Neural cell (in vitro differentiated cells): ENCODE measurements around the gene TACC2. TPM values are rescaled to one million over a fixed set of nuclear protein-coding genes. Genes with fewer than 3 reads are reported as not detected.

ENCODE experiments used
- H2AFZ ChIP-seq: fragments of 200-600, 300-800 bp; sonication (generic), shearing (Covaris generic); 2 replicates; pipeline ENCODE4 v1.6.0; 2014; ENCODE audit warnings: low read depth, mild to moderate bottlenecking, antibody characterized with exemption, low read length, moderate library complexity
- H3F3A ChIP-seq: fragments of 200-600 bp; shearing (Covaris generic); 2 replicates; pipeline ENCODE4 v1.6.1; 2016; ENCODE audit warnings: mild to moderate bottlenecking, moderate library complexity, mixed read lengths, antibody characterized with exemption, low read length; ENCODE audit not compliant: insufficient read depth, poor library complexity, severe bottlenecking
- H3K27ac ChIP-seq: fragments of 200-600, 300-800 bp; sonication (generic), shearing (Covaris generic); 2 replicates; pipeline ENCODE4 v1.5.1; 2014; ENCODE audit warnings: mild to moderate bottlenecking, low read length, moderate library complexity
- H3K27me3 ChIP-seq: fragments of 300-800, 200-600 bp; sonication (generic), shearing (Covaris generic); 2 replicates; pipeline ENCODE4 v1.6.0; 2014; ENCODE audit warnings: mild to moderate bottlenecking, low read depth, low read length, moderate library complexity; ENCODE audit not compliant: insufficient read depth
- H3K36me3 ChIP-seq: fragments of 300-800, 200-600 bp; sonication (generic), shearing (Covaris generic); 2 replicates; pipeline ENCODE4 v1.5.1; 2014; ENCODE audit warnings: mild to moderate bottlenecking, antibody characterized with exemption, low read length, moderate library complexity; ENCODE audit not compliant: insufficient read depth
- H3K4me2 ChIP-seq: fragments of 300-800, 200-600 bp; sonication (generic), shearing (Covaris generic); 2 replicates; pipeline ENCODE4 v1.6.0; 2014; ENCODE audit warnings: mild to moderate bottlenecking, low read length
- H3K4me3 ChIP-seq: fragments of 300-800, 200-600 bp; sonication (generic), shearing (Covaris generic); 2 replicates; pipeline ENCODE4 v1.5.1; 2014; ENCODE audit warnings: mild to moderate bottlenecking, low read length, moderate library complexity
- H3K79me2 ChIP-seq: fragments of 200-600 bp; shearing (Covaris generic); replicated peaks from 2 replicates; pipeline ENCODE4 v1.6.0; 2014; ENCODE audit warnings: mild to moderate bottlenecking, low read length, moderate library complexity; ENCODE audit not compliant: insufficient read depth
- H3K9ac ChIP-seq: fragments of 300-800, 200-600 bp; sonication (generic), shearing (Covaris generic); 2 replicates; pipeline ENCODE4 v1.6.1; 2016; ENCODE audit warnings: mild to moderate bottlenecking, low read length, mixed read lengths
- H3K9me2 ChIP-seq: fragments of 200-600 bp; shearing (Covaris generic); 2 replicates; pipeline ENCODE4 v1.6.1; 2016; ENCODE audit warnings: mild to moderate bottlenecking, low read length, mixed read lengths; ENCODE audit not compliant: insufficient read depth
- H3K9me3 ChIP-seq: fragments of 200-600, 300-800 bp; sonication (generic), shearing (Covaris generic); 2 replicates; pipeline ENCODE4 v1.6.1; 2016; ENCODE audit warnings: mild to moderate bottlenecking, mixed run types, low read length, moderate library complexity, mixed read lengths
- H4K20me1 ChIP-seq: fragments of 200-600 bp; shearing (Covaris generic); 2 replicates; pipeline ENCODE4 v1.6.1; 2016; ENCODE audit warnings: mild to moderate bottlenecking, mixed run types; ENCODE audit not compliant: insufficient read depth
- EP300 ChIP-seq: fragments of 450-650 bp; conservative IDR thresholded peaks from 2 replicates; pipeline ENCODE4 v1.6.1; 2014; ENCODE audit warnings: antibody characterized with exemption, mild to moderate bottlenecking, moderate library complexity; ENCODE audit not compliant: poor library complexity, severe bottlenecking
- EZH2 ChIP-seq: fragments of 200-600, 300-800 bp; shearing (Covaris generic), sonication (generic); IDR thresholded peaks from 2 replicates; pipeline ENCODE4 v1.6.1; 2014; ENCODE audit warnings: antibody characterized with exemption, low read length, borderline replicate concordance, mild to moderate bottlenecking; ENCODE audit not compliant: insufficient read depth, poor library complexity, severe bottlenecking
- MXI1 ChIP-seq: fragments of 450-650 bp; conservative IDR thresholded peaks from 2 replicates; pipeline ENCODE4 v1.6.1; 2014; ENCODE audit warnings: antibody characterized with exemption, mild to moderate bottlenecking; ENCODE audit not compliant: poor library complexity, severe bottlenecking
- POLR2AphosphoS5 ChIP-seq: IDR thresholded peaks from 2 replicates; pipeline ENCODE4 v1.6.1; 2012
- RAD21 ChIP-seq: fragments of 450-650 bp; conservative IDR thresholded peaks from 2 replicates; pipeline ENCODE4 v1.6.1; 2014; ENCODE audit warnings: antibody characterized with exemption, mild to moderate bottlenecking, moderate library complexity
- SMC3 ChIP-seq: fragments of 450-650 bp; conservative IDR thresholded peaks from 2 replicates; pipeline ENCODE4 v1.6.1; 2014; ENCODE audit warnings: antibody characterized with exemption, mild to moderate bottlenecking, moderate library complexity; ENCODE audit not compliant: poor library complexity
- TAF1 ChIP-seq: IDR thresholded peaks from 2 replicates; pipeline ENCODE4 v1.6.1; 2012; ENCODE audit warnings: low read depth
- polyA plus RNA-seq: library from polyadenylated mRNA; depleted of rRNA; stranded (reverse); fragments of >200 nt; gene quantifications from 2 replicates; pipeline ENCODE4 v1.2.3, GENCODE V29; 2014
- TF ChIP-seq, protein P1 (sequence below): fragments of 450-650 bp; IDR thresholded peaks from 2 replicates; pipeline ENCODE4 v1.5.1; 2014; ENCODE audit warnings: antibody characterized with exemption, mild to moderate bottlenecking, moderate library complexity; ENCODE audit not compliant: poor library complexity, severe bottlenecking
- TF ChIP-seq, protein P2 (sequence below): IDR thresholded peaks from 2 replicates; pipeline ENCODE4 v1.6.1; 2012; ENCODE audit warnings: borderline replicate concordance

TACC2 gene
- polyA plus RNA-seq, 1 donor from 2014 or later: 17.6 TPM

DNA sequence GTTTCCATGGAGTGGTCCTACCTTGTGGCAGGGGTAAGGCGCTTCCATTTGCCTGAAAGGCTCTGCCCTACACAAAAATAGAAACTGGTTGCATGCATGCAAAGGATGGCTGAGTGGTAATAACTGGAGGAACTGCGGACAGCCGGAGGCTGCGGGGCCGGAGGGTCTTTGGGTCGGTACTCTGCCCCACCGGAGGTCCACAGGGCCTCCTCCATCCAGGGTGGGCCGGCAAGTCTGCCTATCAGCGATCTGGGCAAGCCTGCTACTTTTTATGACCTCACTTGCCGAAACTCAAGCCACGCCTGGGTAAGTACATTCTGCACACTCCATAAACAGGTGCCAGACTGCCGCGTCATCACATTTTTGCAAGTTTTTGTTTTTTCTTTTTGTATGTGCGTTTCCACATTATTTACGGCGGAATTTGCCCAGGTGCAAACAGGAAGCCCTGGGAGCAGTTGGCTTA is 30.0 kb downstream of the TACC2 start:
- Histone ChIP-seq H2AFZ (no peak overlapping the region), H3K27ac (no peak overlapping the region)

DNA sequence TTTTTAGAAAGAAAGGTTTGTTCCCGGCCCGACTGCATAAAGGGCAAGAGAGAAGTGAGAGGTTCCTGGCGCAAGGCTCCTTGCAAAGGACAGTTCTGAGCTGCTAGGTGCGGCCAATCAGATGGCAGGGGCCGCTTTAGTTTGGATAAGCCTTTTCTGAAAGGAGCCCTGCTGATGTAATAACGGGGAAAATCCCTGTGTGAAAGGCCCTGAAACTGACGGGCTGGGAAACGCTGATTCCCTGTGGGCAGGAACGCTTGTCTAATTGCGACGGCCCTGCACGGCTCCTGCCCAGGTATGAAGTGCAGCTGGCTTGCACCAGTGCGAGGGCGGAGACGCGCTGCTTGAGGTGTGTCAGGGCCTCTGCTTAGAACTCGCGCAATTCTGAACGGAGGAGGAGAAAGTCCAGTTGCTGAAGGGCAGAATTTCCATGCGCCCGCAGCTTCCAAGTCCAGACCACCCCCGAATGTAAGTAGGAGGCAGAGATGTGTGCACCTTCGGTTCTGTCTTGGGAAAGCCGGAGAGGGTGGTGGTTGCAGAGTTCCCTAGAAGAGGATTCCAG is 30.5 kb downstream of the TACC2 start:
- Histone ChIP-seq H3K36me3 (no peaks in the 10 kb centered on the region), H3K9me3 (no peaks in the 10 kb centered on the region), H3K9me2 (no peaks in the 10 kb centered on the region), H3F3A (no peaks in the 10 kb centered on the region), H3K27me3 (no peaks in the 10 kb centered on the region), H3K27ac (no peak overlapping the region), H3K9ac (no peak overlapping the region), H3K79me2 (no peaks in the 10 kb centered on the region), H3K4me2 (no peak overlapping the region), H3K4me3 (no peak overlapping the region), H4K20me1 (no peaks in the 10 kb centered on the region), H2AFZ (no peak overlapping the region)
- no peak for TF ChIP-seq MXI1
- no peak for TF ChIP-seq SMC3

More for the DNA sequence above, 30.0 kb downstream of the TACC2 start:
- Histone ChIP-seq H3K36me3 (no peaks in the 10 kb centered on the region), H3K4me2 (no peak overlapping the region), H3K9me2 (no peaks in the 10 kb centered on the region), H3K4me3 (no peak overlapping the region), H3F3A (no peaks in the 10 kb centered on the region), H3K27me3 (no peaks in the 10 kb centered on the region), H3K79me2 (no peaks in the 10 kb centered on the region), H3K9ac (no peak overlapping the region), H4K20me1 (no peaks in the 10 kb centered on the region), H3K9me3 (no peaks in the 10 kb centered on the region)
- TF ChIP-seq EP300 (no peak), POLR2AphosphoS5 (no peak), TAF1 (no peak), SMC3 (no peak), EZH2 (no peak), RAD21 (no peak), MXI1 (no peak)
- TF ChIP-seq, protein P1, sequence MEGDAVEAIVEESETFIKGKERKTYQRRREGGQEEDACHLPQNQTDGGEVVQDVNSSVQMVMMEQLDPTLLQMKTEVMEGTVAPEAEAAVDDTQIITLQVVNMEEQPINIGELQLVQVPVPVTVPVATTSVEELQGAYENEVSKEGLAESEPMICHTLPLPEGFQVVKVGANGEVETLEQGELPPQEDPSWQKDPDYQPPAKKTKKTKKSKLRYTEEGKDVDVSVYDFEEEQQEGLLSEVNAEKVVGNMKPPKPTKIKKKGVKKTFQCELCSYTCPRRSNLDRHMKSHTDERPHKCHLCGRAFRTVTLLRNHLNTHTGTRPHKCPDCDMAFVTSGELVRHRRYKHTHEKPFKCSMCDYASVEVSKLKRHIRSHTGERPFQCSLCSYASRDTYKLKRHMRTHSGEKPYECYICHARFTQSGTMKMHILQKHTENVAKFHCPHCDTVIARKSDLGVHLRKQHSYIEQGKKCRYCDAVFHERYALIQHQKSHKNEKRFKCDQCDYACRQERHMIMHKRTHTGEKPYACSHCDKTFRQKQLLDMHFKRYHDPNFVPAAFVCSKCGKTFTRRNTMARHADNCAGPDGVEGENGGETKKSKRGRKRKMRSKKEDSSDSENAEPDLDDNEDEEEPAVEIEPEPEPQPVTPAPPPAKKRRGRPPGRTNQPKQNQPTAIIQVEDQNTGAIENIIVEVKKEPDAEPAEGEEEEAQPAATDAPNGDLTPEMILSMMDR: no peak
- TF ChIP-seq, protein P2, sequence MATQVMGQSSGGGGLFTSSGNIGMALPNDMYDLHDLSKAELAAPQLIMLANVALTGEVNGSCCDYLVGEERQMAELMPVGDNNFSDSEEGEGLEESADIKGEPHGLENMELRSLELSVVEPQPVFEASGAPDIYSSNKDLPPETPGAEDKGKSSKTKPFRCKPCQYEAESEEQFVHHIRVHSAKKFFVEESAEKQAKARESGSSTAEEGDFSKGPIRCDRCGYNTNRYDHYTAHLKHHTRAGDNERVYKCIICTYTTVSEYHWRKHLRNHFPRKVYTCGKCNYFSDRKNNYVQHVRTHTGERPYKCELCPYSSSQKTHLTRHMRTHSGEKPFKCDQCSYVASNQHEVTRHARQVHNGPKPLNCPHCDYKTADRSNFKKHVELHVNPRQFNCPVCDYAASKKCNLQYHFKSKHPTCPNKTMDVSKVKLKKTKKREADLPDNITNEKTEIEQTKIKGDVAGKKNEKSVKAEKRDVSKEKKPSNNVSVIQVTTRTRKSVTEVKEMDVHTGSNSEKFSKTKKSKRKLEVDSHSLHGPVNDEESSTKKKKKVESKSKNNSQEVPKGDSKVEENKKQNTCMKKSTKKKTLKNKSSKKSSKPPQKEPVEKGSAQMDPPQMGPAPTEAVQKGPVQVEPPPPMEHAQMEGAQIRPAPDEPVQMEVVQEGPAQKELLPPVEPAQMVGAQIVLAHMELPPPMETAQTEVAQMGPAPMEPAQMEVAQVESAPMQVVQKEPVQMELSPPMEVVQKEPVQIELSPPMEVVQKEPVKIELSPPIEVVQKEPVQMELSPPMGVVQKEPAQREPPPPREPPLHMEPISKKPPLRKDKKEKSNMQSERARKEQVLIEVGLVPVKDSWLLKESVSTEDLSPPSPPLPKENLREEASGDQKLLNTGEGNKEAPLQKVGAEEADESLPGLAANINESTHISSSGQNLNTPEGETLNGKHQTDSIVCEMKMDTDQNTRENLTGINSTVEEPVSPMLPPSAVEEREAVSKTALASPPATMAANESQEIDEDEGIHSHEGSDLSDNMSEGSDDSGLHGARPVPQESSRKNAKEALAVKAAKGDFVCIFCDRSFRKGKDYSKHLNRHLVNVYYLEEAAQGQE: no peak
